Amygdala (tissue), 56 donors: ENCODE data around the gene SLC25A51.
"Not testable (repeated sequence)": the region's sequence is repeated elsewhere in the genome, so short reads cannot be mapped to it uniquely, and the experiment has no call there.

Source experiments
- DNase-seq, 56 donors: peaks; one replicate each; lab custom pipeline; 2025; lab: John Stamatoyannopoulos, UW

The SLC25A51 gene

GRCh38 chr9:37921546-37922300 is 17.8 kb upstream of the SLC25A51 start:
- DNase-seq, result peak in 4 of 56 donors; percentile 18 to 38 (median 18)

- no peak for DNase-seq
These were observed 17.2 kb upstream of the SLC25A51 start for GRCh38 chr9:37921168-37921510.

- DNase-seq, result no peak
These were observed 16.7 kb upstream of the SLC25A51 start for GRCh38 chr9:37920471-37921167.

GRCh38 chr9:37919956-37920335 is 16.0 kb upstream of the SLC25A51 start:
- DNase-seq, result no peak

- no peak for DNase-seq
These were observed 15.5 kb upstream of the SLC25A51 start for GRCh38 chr9:37919246-37919955.

GRCh38 chr9:37918665-37919170 is 14.8 kb upstream of the SLC25A51 start:
- no peak for DNase-seq

- DNase-seq, result no peak
These were observed 14.1 kb upstream of the SLC25A51 start for GRCh38 chr9:37917801-37918664.

GRCh38 chr9:37917313-37917731 is 13.4 kb upstream of the SLC25A51 start:
- DNase-seq, result no peak

GRCh38 chr9:37916471-37917312 is 12.8 kb upstream of the SLC25A51 start:
- DNase-seq, result peak in 42 of 56 donors; percentile 18 to 77 (median 52)

GRCh38 chr9:37915911-37916470 is 12.1 kb upstream of the SLC25A51 start:
- no peak for DNase-seq

- DNase-seq, result no peak
These were observed 10.9 kb upstream of the SLC25A51 start for GRCh38 chr9:37914701-37915358.

- no peak for DNase-seq
These were observed 10.2 kb upstream of the SLC25A51 start for GRCh38 chr9:37914154-37914551.

- peak; percentile 29 to 98 (median 82) for DNase-seq
These were observed 9.7 kb upstream of the SLC25A51 start for GRCh38 chr9:37913480-37914153.

GRCh38 chr9:37911271-37911681 is 7.3 kb upstream of the SLC25A51 start:
- DNase-seq, result no peak

GRCh38 chr9:37910271-37910670 is 6.3 kb upstream of the SLC25A51 start:
- no peak for DNase-seq

GRCh38 chr9:37909836-37910235 is 5.9 kb upstream of the SLC25A51 start:
- DNase-seq, result not testable (repeated sequence)

GRCh38 chr9:37909326-37909725 is 5.4 kb upstream of the SLC25A51 start:
- no peak for DNase-seq

- no peak for DNase-seq
These were observed 4.8 kb upstream of the SLC25A51 start for GRCh38 chr9:37908698-37909186.
